ENCODE data around the gene TRIM75. TPM values are rescaled to one million over a fixed set of nuclear protein-coding genes. Genes with fewer than 3 reads are reported as not detected.
"Not testable (repeated sequence)": the region's sequence is repeated elsewhere in the genome, so short reads cannot be mapped to it uniquely, and the experiment has no call there.

The TRIM75 gene

DNA sequence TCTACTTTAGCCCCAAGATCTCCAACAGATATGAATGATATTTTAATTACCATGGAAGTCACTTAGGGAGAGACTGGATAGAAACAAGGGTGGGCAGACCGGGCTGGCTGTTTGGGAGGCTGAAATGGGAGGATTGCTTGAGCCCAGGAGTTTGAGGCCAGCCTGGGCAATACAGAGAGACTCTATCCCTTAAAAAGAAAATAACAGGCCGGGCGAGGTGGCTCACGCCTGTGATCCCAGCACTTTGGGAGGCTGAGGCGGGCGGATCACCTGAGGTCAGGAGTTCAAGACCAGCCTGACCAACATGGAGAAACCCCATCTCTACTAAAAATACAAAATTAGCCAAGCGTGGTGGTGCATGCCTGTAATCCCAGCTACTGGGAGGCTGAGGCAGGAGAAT is 31.1 kb downstream of the TRIM75 start:
- not testable (repeated sequence) for H3K9ac ChIP-seq (ENCODE audit: low read depth, low read length); H3K27me3 ChIP-seq (ENCODE audit: control insufficient read depth, insufficient read depth, low read length); H3K36me3 ChIP-seq (ENCODE audit: insufficient read depth, low read length); H3K4me1 ChIP-seq (ENCODE audit: control insufficient read depth, insufficient read depth, low read length); H3K9me3 ChIP-seq (replicated peaks; ENCODE audit: low read length); H3K4me2 ChIP-seq (ENCODE audit: low read length); H3K4me3 ChIP-seq (ENCODE audit: low read length)

DNA sequence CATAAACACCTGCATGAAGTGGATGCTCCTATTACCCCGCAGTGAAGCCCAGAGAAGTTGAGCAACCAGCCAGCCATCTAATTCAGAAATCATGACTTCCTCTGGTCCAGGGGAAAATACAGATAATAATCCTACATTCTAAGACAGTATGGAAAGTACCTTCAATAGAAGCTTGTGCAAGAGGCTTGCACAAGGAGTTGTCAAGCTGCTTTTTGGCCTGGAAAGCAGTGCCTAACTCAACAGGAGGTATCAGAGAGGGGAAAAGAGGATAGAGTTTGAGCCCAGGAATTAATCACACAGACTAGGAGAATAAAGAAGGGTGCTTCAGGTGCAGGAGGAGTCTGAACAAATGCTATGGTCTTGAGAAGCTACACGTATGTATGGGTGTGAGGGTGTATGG is 32.3 kb downstream of the TRIM75 start:
- Histone ChIP-seq H3K4me2 (ENCODE audit: low read length) (no peak overlapping the region), H3K4me1 (ENCODE audit: control insufficient read depth, insufficient read depth, low read length) (no peaks in the 10 kb centered on the region), H3K9me3 (replicated peaks; ENCODE audit: low read length) (no peaks in the 10 kb centered on the region), H3K36me3 (ENCODE audit: insufficient read depth, low read length) (peaks cover 9% of the 10 kb centered on the region), H3K27me3 (ENCODE audit: control insufficient read depth, insufficient read depth, low read length) (no peaks in the 10 kb centered on the region), H3K9ac (ENCODE audit: low read depth, low read length) (no peak overlapping the region), H3K4me3 (ENCODE audit: low read length) (no peak overlapping the region)

DNA sequence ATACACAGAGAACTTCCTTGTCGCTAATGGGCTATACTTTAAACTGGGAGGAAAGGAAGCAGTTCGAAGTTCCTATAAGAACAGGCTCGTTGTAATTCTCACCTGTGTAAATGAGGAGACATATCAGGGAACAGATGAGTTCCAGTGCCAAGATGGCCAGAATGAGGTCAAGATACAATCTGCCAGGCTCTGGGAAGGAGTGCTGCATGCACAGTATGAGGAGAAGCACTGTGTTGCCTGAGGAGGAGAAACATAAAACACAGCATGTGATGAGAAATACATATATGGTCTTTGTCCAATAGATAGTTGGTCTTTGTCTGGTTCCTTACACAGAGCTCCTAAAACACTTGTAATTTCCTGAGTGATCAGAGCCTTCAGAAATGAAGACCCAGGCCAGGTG is 34.7 kb downstream of the TRIM75 start:
- Histone ChIP-seq H3K4me2 (ENCODE audit: low read length) (no peak overlapping the region), H3K4me1 (ENCODE audit: control insufficient read depth, insufficient read depth, low read length) (no peaks in the 10 kb centered on the region), H3K9ac (ENCODE audit: low read depth, low read length) (no peak overlapping the region), H3K27me3 (ENCODE audit: control insufficient read depth, insufficient read depth, low read length) (no peaks in the 10 kb centered on the region), H3K36me3 (ENCODE audit: insufficient read depth, low read length) (peaks cover 9% of the 10 kb centered on the region), H3K9me3 (replicated peaks; ENCODE audit: low read length) (no peaks in the 10 kb centered on the region), H3K4me3 (ENCODE audit: low read length) (no peak overlapping the region)

DNA sequence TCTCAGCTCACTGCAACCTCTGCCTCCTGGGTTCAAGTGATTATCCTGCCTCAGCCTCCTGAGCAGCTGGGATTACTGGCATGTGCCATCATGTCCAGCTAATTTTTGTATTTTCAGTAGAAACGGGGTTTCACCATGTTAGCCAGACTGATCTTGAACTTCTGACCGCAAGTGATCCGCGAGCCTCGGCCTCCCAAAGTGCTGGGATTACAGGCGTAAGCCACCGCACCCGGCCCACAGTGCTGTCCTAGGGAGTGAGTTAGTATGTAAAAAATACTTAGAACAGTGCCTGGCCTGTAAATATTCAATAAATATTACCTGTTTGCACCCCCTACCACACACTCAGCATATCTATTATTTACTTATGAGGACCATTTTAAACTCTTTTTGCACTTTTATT is 38.5 kb downstream of the TRIM75 start:
- H3K4me3 ChIP-seq (ENCODE audit: low read length); H3K36me3 ChIP-seq (ENCODE audit: insufficient read depth, low read length); H3K9ac ChIP-seq (ENCODE audit: low read depth, low read length); H3K4me1 ChIP-seq (ENCODE audit: control insufficient read depth, insufficient read depth, low read length); H3K27me3 ChIP-seq (ENCODE audit: control insufficient read depth, insufficient read depth, low read length); H3K4me2 ChIP-seq (ENCODE audit: low read length); H3K9me3 ChIP-seq (replicated peaks; ENCODE audit: low read length): not testable (repeated sequence)

DNA sequence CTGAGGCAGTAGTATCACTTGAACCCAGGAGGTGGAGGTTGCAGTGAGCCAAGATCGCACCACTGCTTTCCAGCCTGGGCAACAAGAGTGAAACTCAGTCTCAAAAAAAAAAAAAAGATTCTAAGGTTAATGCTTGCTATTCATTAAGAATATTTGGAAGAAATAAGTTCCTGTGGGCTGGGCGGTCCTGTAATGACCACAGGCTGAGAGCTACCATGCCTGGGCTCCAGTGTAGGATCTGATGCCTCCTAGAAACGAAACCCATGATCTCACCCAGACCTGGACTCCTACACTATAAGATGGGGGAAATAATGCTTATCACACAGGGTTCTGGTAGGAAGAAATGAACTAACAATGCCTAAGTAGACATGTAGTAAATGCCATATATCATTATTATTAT is 41.2 kb downstream of the TRIM75 start:
- Histone ChIP-seq H3K4me2 (ENCODE audit: low read length) (no peak overlapping the region), H3K4me1 (ENCODE audit: control insufficient read depth, insufficient read depth, low read length) (no peaks in the 10 kb centered on the region), H3K9ac (ENCODE audit: low read depth, low read length) (no peak overlapping the region), H3K9me3 (replicated peaks; ENCODE audit: low read length) (no peaks in the 10 kb centered on the region), H3K36me3 (ENCODE audit: insufficient read depth, low read length) (no peaks in the 10 kb centered on the region), H3K4me3 (ENCODE audit: low read length) (no peak overlapping the region), H3K27me3 (ENCODE audit: control insufficient read depth, insufficient read depth, low read length) (no peaks in the 10 kb centered on the region)

DNA sequence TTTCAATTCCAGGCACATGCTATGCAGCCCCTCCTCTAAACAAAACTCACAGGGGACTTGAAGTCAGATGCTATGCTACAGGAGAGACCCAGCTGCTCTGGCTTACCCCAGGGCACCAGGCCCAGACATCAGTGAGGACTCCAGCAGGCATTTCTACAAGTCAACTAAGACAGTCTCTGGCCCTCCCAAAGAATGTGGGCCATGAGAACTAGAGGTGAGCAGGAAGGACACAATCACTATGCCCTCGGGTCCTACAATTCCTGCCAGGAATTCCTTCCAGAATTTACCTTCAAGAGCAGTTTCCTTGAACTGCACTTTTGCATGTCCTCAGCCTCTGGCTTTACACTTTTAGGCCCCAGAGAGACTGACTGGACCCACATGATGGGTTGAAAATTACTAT is 41.6 kb downstream of the TRIM75 start:
- H3K9ac ChIP-seq (ENCODE audit: low read depth, low read length), result no peak overlapping the region
- H3K4me3 ChIP-seq (ENCODE audit: low read length), result no peak overlapping the region
- H3K36me3 ChIP-seq (ENCODE audit: insufficient read depth, low read length), result no peaks in the 10 kb centered on the region
- no peaks in the 10 kb centered on the region for H3K4me1 ChIP-seq (ENCODE audit: control insufficient read depth, insufficient read depth, low read length)
- H3K27me3 ChIP-seq (ENCODE audit: control insufficient read depth, insufficient read depth, low read length), result no peaks in the 10 kb centered on the region
- H3K9me3 ChIP-seq (replicated peaks; ENCODE audit: low read length), result no peaks in the 10 kb centered on the region
- no peak overlapping the region for H3K4me2 ChIP-seq (ENCODE audit: low read length)

DNA sequence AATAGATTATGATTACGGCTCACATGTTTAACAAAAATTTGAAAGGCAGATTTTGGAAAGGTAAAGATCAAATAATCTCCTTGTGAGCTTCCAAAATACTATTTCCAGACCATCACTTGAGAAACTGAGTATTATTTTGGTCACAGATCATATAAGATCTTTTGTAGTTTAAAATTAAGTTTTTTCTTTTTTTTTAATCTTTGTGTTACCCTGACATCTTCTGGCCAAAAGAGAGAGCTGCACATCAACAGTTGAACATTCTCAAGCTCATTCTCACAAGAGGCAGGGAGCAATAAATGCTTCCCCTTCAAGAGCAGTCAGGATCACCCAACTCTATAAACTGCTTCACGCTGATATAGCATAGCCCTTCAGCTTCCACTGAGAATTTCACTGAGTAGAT is 43.1 kb downstream of the TRIM75 start:
- Histone ChIP-seq H3K9me3 (replicated peaks; ENCODE audit: low read length) (no peaks in the 10 kb centered on the region), H3K4me1 (ENCODE audit: control insufficient read depth, insufficient read depth, low read length) (no peaks in the 10 kb centered on the region), H3K4me3 (ENCODE audit: low read length) (no peak overlapping the region), H3K9ac (ENCODE audit: low read depth, low read length) (no peak overlapping the region), H3K27me3 (ENCODE audit: control insufficient read depth, insufficient read depth, low read length) (no peaks in the 10 kb centered on the region), H3K36me3 (ENCODE audit: insufficient read depth, low read length) (no peaks in the 10 kb centered on the region), H3K4me2 (ENCODE audit: low read length) (no peak overlapping the region)

DNA sequence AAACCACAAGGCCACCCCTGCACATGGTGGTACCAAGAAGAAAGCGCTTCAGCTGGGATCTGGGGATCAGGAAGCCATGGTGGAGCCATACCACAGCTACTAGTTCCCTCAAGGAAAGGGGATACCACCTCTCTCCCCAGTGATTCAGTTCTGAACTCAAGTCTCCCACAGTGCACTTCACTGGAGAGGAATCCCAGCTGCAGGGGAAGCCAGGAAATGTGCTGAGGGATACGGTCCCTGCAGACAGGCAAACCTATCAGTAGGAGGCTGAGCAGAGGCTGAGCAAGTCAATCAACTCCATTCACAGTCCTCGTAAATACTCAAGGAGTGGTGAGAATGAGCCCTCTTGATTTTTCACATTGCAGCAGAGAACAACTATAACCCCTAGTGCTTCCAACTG is 48.0 kb downstream of the TRIM75 start:
- H3K4me1 ChIP-seq (ENCODE audit: control insufficient read depth, insufficient read depth, low read length), result no peaks in the 10 kb centered on the region
- no peak overlapping the region for H3K4me2 ChIP-seq (ENCODE audit: low read length)
- H3K9ac ChIP-seq (ENCODE audit: low read depth, low read length), result no peak overlapping the region
- no peak overlapping the region for H3K4me3 ChIP-seq (ENCODE audit: low read length)
- H3K9me3 ChIP-seq (replicated peaks; ENCODE audit: low read length), result no peaks in the 10 kb centered on the region
- no peaks in the 10 kb centered on the region for H3K27me3 ChIP-seq (ENCODE audit: control insufficient read depth, insufficient read depth, low read length)
- peaks cover 6% of the 10 kb centered on the region for H3K36me3 ChIP-seq (ENCODE audit: insufficient read depth, low read length)

DNA sequence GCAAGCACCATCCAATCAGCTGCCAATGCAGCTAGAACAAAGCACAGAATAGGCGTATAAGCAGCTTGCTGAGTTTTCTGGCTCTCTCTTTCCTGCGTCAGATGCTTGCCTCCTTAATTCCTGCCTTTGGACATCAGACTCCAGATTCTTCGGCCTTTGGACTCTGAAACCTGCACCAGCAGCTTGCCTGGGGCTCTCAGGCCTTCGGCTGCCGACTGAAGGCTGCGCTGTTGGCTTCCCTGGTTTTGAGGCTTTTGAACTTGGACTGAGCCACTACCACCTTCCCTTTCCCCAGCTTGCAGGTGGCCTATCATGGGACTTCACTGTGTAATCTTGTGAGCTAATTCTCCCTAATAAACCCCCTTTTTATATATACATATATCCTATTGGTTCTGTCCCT is 52.9 kb downstream of the TRIM75 start:
- no peak overlapping the region for H3K4me3 ChIP-seq (ENCODE audit: low read length)
- no peaks in the 10 kb centered on the region for H3K4me1 ChIP-seq (ENCODE audit: control insufficient read depth, insufficient read depth, low read length)
- H3K9me3 ChIP-seq (replicated peaks; ENCODE audit: low read length), result no peaks in the 10 kb centered on the region
- no peak overlapping the region for H3K4me2 ChIP-seq (ENCODE audit: low read length)
- no peaks in the 10 kb centered on the region for H3K27me3 ChIP-seq (ENCODE audit: control insufficient read depth, insufficient read depth, low read length)
- peaks cover 6% of the 10 kb centered on the region for H3K36me3 ChIP-seq (ENCODE audit: insufficient read depth, low read length)
- no peak overlapping the region for H3K9ac ChIP-seq (ENCODE audit: low read depth, low read length)

Small RNA genes lying within 50 kb of the gene (small RNA-seq; reads per million reads assigned to genes)
- not detected for gene AC106872.12

All from skeletal muscle satellite cell (primary cell).